ENCODE measurements around the gene SLX4. TPM values are rescaled to one million over a fixed set of nuclear protein-coding genes. Genes with fewer than 3 reads are reported as not detected.

The SLX4 gene
- total RNA-seq, 1 donor from 2014 or later = 9.3 TPM

- Mint-ChIP-seq H3K4me1 (ENCODE audit: low read depth) (no peaks in the 10 kb centered on the region), H3K27ac (ENCODE audit: unreplicated experiment) (no peak overlapping the region), H3K9me3 (ENCODE audit: low read depth) (no peaks in the 10 kb centered on the region), H3K4me3 (ENCODE audit: unreplicated experiment) (no peak overlapping the region), H3K27me3 (ENCODE audit: low read depth) (no peaks in the 10 kb centered on the region), H3K36me3 (ENCODE audit: low read depth) (peaks cover 21% of the 10 kb centered on the region)
- DNase-seq (ENCODE audit: low spot score) = no peak
- TF ChIP-seq CTCF (IDR thresholded peaks at IDR 0.05) = no peak
Observed at GRCh38 chr16:3589441-3589921, 21.9 kb downstream of the SLX4 start.

DNA sequence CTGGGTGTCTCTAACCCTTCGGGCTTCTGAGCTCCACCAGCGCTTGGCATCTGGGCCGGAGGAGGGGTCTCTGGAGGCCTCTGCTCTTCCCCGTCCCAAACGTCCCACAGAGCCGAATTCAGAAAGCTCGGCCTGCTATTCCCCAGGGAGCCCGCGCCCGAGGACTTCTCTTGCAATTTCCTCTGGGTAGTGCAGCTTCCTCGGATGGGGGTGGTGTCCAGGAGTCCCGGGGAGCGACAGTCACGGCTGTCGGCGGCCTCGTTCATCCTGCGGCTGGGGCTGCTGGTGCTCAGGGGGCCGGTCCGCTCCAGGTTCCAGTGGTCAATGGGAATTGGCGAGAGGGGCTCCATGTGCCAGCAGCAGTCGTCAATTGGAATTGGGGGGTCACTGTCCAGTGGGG, 22.4 kb downstream of the SLX4 start:
- Mint-ChIP-seq H3K27ac (ENCODE audit: unreplicated experiment) (no peak overlapping the region), H3K27me3 (ENCODE audit: low read depth) (no peaks in the 10 kb centered on the region)

GRCh38 chr16:3587547-3588110, 23.8 kb downstream of the SLX4 start:
- no peaks in the 10 kb centered on the region for H3K27me3 Mint-ChIP-seq (ENCODE audit: low read depth)
- H3K27ac Mint-ChIP-seq (ENCODE audit: unreplicated experiment) = no peak overlapping the region
- TF ChIP-seq CTCF (IDR thresholded peaks at IDR 0.05) = no peak
- DNase-seq (ENCODE audit: low spot score) = no peak
- H3K36me3 Mint-ChIP-seq (ENCODE audit: low read depth) = peaks cover 21% of the 10 kb centered on the region
- H3K9me3 Mint-ChIP-seq (ENCODE audit: low read depth) = no peaks in the 10 kb centered on the region
- no peaks in the 10 kb centered on the region for H3K4me1 Mint-ChIP-seq (ENCODE audit: low read depth)
- H3K4me3 Mint-ChIP-seq (ENCODE audit: unreplicated experiment) = no peak overlapping the region

More for the DNA sequence above, 22.4 kb downstream of the SLX4 start:
- no peak for TF ChIP-seq CTCF (IDR thresholded peaks at IDR 0.05)
- peaks cover 20% of the 10 kb centered on the region for H3K36me3 Mint-ChIP-seq (ENCODE audit: low read depth)
- H3K4me3 Mint-ChIP-seq (ENCODE audit: unreplicated experiment) = no peak overlapping the region
- H3K4me1 Mint-ChIP-seq (ENCODE audit: low read depth) = no peaks in the 10 kb centered on the region
- H3K9me3 Mint-ChIP-seq (ENCODE audit: low read depth) = no peaks in the 10 kb centered on the region
- no peak for DNase-seq (ENCODE audit: low spot score)

- no peak overlapping the region for H3K4me3 Mint-ChIP-seq (ENCODE audit: unreplicated experiment)
- no peak overlapping the region for H3K27ac Mint-ChIP-seq (ENCODE audit: unreplicated experiment)
- H3K9me3 Mint-ChIP-seq (ENCODE audit: low read depth) = no peaks in the 10 kb centered on the region
- peaks cover 2% of the 10 kb centered on the region for H3K36me3 Mint-ChIP-seq (ENCODE audit: low read depth)
- no peaks in the 10 kb centered on the region for H3K27me3 Mint-ChIP-seq (ENCODE audit: low read depth)
- DNase-seq (ENCODE audit: low spot score) = peak; percentile 69
- H3K4me1 Mint-ChIP-seq (ENCODE audit: low read depth) = peaks cover 8% of the 10 kb centered on the region
- no peak for TF ChIP-seq CTCF (IDR thresholded peaks at IDR 0.05)
Observed at GRCh38 chr16:3584412-3584811, 27.0 kb downstream of the SLX4 start.

DNA sequence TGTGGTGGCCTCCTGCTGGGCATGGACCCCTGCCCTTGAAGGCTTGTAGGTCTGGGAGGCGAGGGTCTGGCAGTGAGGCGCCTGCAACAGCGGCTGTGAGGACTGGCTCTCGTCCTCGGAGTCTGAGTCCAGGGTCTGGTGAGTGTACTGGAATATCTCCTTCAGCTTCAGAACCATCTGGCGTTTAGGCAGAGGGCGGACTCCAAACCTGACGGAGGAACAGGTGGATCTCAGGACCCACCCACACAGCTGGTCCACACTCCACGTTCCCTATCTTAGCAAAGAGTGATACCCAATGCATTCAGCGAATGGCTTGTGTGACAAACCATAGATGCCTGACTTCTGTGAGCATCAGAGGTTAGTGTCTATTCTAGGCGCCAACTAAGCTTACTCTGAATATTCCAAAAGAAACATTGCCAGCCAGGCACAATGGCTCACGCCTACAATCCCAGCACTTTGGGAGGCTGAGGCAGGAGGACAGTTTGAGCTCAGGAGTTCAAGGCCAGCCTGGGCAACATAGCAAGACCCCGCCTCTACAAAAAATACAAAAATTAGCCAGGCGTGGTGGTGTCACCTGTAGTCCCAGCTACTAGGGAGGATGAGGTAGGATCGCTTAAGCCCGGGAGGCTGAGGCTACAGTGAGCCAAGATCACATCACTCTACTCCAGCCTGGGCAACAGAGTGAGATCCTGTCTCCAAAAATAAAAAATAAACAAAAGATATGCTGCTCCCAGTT, 27.9 kb downstream of the SLX4 start:
- H3K4me3 Mint-ChIP-seq (ENCODE audit: unreplicated experiment) = no peak overlapping the region
- no peaks in the 10 kb centered on the region for H3K9me3 Mint-ChIP-seq (ENCODE audit: low read depth)
- peaks cover 2% of the 10 kb centered on the region for H3K36me3 Mint-ChIP-seq (ENCODE audit: low read depth)
- H3K27me3 Mint-ChIP-seq (ENCODE audit: low read depth) = no peaks in the 10 kb centered on the region
- DNase-seq (ENCODE audit: low spot score) = no peak
- H3K4me1 Mint-ChIP-seq (ENCODE audit: low read depth) = peaks cover 12% of the 10 kb centered on the region
- no peak for TF ChIP-seq CTCF (IDR thresholded peaks at IDR 0.05)
- H3K27ac Mint-ChIP-seq (ENCODE audit: unreplicated experiment) = no peak overlapping the region
